Fibroblast of skin of left biceps (primary cell): Measurements from ENCODE around the gene IL17RB.
A peak's percentile ranks its signal among the peaks of the same experiment; 100 is the strongest.

ENCODE experiments used
- DNase-seq, 2 experiments: peaks; one replicate each; pipeline ENCODE4 v3.0.0-alpha.2; 2013; ENCODE audit warnings: low read depth in 2 of 2

Gene IL17RB

DNA sequence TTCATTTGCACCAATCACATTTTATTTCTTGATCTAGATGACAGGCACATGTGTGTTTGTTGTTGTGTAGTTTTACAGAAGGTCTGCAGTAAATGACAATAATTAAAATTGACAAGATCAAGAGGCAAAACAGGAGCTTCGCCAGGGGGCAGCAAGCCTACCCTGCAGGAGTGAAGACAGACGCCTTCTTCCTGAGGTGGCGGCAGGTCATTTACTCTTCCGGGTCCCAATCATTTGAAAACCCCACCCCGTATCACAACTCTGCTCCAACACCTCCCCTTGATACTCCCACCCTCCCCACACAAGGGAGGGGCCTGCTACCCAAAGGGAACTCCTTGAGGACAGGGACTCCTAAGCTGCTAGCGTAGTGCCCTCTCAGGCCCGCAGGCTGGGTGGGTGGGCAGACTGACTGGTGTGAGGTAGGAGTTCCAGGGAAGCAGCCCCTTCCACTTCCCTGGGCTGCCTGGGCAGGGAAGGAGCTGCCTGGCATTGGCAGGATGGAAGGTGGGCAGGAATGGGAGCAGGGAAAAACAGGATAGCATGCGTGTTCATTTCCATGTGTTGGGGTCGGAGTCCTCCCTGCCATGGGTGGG lies 13.2 kb upstream of the IL17RB start:
- no peak for DNase-seq

DNA sequence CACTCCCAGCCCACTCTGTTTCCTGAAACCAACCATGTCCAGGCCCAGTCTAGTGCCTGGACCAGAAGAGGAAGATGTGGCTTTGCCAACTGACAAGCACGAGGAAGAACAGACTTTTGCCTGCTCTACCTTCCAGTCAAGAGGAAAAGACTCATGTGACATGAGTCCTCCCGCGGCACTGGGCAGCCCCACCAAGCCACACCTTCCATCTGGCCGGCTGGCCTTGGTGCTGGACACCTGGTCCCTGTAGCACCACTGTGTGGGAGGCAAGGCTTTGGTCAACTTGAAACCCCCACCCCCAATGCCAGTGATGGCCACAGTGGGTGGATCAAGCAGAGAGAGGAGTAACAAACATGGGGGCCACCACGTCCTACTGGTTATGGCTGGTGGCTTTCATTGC lies 12.7 kb upstream of the IL17RB start:
- no peak for DNase-seq

DNA sequence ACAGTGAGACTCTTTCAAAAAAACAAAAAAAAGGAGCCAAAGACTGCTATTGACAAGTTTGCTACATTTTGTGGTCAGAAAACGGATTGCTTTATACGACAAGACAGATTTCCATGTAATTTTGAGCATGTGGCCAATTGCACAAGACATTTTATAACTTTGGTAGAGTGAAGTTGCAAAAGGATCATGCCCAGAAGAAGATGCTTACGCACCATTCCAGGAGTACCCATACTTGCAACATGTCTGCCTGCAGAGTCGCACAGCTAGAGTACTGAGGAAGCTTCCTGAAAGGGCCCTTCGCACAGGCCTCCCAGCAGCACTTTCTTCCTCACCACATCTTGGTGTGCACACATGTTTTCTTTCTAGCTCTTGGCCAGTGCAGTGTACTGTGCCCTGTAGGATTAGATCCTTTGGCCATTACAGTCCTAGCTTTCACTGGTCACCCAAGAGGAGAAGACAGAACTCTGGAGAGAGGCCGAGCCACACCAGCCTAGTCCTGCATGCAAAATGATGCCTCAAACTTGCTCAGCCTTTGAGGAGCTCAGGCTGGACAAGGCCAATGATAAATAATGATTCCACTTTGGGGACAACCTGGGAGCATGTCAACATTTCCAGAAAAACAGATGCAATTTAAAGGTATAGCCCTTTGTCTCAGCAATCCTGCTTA lies 11.8 kb upstream of the IL17RB start:
- DNase-seq = no peak

DNA sequence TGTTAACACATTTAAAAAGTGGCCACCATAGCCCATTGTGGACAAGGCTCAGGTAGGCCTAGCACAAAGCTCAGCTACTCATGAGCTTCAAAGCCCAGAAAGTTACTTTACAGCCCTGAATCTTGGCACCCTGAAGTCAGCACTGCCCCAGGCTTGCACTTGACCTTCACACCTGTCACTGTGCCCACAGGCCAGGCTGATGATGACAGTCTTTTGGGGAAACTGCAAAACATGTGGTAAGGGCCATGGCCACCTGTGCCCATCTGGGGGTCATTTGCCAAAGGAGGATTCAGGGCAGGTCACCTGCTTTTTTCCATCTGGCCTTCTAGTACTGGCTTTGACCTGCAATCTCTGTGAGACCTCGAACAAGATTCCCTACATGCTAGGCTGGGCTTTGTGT lies 11.1 kb upstream of the IL17RB start:
- no peak for DNase-seq

DNA sequence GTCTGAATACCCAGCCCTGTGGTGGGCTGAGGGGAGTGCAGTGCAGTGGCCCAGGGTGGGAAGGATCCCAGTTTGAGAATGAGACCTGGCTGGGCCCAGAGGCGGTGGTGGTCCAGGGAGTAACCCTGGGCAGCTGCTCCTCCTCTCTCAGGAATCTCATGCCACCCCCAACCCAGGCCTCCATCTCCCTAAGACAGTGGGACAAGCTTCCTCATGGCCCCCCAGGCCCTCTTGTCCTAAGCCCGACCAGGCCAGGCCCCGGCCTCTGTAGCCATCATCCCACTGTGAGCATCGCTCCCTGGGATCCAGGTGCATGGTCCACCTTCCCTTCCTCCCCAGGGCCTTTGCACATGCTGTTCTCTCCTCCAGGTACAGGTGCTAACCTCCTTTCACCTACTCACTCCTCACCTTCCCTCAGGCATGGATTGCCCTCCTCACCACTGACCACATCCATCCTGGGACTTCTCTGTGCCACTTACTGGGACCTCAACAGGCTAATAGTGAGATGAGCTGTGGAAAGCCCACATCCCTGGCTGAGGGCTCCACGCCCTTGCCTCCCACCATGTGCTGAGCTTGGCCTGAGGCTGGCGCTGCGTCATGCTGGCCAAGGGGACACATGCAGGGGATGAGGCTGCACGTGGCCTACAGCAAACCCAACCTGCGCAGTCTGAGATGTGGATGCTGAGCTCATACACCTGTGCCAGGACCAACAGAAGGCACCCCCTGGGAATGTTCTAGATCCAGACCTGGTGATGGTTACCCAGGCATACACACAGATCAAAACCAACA lies 10.1 kb upstream of the IL17RB start:
- DNase-seq = no peak

GRCh38 chr3:53837331-53837730 lies 9.0 kb upstream of the IL17RB start:
- no peak for DNase-seq

DNA sequence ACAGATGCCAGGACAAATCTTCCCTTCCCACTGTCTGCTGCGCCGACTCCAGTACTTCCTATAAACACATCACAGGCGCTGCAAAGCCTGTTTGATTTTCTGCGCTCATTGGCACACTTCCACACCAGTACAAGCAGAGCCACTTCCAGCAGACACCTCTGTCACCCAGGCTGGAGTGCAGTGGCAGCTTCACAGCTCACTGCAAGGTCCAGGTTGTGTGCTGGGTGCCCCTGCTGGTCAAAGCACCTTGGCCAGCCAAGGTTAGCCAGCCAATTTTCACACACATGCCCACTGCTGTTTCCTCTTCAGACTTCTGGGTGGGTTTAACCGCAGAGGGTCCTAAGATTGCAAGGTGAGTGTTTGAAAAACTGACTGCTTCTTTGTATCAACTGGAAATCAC lies 5.1 kb upstream of the IL17RB start:
- no peak for DNase-seq

DNA sequence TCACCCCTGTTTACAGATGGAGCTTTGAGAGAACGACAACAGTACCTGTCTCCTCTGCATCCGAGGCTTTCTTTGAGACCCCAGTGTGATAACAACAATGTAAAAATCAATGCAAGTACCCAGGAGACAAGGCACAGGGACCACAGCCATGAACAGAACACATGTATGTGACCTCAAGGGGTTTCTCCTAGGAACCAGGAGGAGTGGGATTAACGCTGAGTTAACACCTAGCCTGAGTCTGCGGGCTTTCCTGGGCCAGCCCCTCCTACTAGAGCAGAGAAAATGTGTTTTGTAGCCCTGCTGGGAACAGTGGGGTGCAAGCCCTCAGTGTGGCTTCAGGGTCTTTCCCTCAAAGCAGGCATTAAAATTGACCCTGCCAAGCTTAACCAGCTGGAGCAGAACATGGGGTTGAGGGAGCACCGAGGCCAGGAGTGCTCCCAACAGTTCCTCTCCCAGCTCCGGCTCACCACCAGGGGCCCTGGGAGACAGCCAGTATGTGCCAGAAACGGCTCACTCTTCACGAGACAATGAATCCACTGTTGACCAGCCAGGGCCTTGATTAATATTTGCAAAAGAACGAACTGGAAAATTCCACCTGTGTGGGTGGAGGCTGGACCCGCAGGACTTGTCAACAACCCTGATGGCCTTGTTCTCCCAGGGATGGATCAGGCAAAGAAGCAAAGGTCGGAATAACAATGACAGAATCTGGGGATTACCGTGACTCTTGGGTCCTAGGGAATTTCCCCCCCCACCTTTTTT lies 3.8 kb upstream of the IL17RB start:
- DNase-seq = no peak

- DNase-seq = no peak
These were observed 2.9 kb upstream of the IL17RB start for GRCh38 chr3:53843195-53844177.

DNA sequence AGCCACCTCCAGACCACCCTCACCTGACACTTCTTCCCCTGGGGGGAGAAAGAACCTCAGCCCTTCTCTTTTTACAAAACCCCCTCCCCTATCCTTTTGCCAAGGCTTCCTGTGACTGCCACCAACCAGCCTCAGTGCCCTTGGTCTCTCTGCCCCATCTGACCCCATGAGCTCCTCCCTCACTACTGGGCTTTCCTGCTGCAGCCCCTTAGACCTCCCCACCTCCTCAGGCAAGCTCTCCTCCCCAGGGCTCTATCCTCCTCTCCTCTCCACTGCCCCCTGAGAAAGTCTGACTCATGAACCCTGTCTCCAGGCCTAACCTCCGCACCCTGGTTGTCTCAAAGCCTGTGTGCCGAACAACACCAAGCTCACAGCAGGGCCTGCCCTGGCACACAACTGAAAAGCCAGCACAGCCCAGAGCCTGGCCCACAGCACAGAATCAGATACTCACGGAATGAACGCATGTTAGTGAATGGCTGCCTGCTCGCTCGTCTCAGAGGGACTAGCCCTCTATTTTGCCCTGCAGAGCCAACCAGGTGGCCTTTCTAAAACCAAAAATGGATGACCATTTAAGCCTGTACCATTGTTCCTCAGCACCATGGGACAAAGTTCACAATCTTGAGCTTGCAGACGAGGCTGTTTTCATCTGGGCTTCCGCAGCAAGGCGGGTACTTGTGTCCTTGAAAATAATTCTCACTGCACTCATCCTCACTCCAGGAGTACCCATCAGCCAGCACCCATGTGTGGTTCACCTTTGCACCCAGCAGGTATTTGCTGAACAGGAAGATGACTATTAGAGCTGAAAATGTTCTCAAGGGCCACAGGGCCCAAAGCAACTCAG lies 1.9 kb upstream of the IL17RB start:
- no peak for DNase-seq

GRCh38 chr3:53845103-53845880 lies 1.1 kb upstream of the IL17RB start:
- DNase-seq = no peak

DNA sequence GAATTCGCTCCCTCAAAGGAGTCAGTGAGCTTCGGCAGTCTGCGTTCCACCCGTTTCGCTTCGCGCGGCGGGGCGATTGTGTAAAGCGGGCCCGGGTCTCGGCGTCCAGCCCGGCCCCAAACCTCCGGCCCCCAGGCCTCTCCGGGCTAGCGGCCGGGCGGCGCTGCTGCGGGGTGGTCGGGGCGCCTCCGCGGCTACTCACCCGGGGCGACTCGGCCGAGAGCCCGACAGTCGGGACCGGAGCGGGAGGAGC lies 561 bp upstream of the IL17RB start:
- no peak for DNase-seq

DNA sequence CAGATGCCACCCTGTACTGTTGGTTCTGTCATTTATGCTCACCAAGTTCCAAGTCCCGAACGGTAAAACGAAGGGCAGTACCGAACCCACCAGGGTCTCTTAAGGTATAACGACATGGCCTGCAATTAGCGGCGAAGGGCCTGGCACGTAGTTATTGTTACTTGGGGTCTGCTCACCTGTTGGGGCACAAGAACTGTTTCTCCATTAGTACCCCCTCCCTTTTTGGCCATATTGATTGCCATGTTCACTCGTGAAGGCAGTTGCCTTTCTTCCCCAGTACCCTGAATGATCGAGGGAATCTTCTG lies 435 bp downstream of the IL17RB start:
- DNase-seq = no peak

GRCh38 chr3:53849916-53850315 lies 3.5 kb downstream of the IL17RB start:
- DNase-seq = no peak

GRCh38 chr3:53850895-53851294 lies 4.5 kb downstream of the IL17RB start:
- peak; percentile 5 to 10 for DNase-seq

- DNase-seq = no peak
These were observed 10.6 kb downstream of the IL17RB start for GRCh38 chr3:53856964-53857363.

DNA sequence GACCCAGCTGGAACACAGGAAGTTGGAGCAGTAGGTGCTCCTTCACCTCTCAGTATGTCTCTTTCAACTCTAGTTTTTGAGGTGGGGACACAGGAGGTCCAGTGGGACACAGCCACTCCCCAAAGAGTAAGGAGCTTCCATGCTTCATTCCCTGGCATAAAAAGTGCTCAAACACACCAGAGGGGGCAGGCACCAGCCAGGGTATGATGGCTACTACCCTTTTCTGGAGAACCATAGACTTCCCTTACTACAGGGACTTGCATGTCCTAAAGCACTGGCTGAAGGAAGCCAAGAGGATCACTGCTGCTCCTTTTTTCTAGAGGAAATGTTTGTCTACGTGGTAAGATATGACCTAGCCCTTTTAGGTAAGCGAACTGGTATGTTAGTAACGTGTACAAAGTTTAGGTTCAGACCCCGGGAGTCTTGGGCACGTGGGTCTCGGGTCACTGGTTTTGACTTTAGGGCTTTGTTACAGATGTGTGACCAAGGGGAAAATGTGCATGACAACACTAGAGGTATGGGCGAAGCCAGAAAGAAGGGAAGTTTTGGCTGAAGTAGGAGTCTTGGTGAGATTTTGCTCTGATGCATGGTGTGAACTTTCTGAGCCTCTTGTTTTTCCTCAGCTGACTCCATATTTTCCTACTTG lies 11.9 kb downstream of the IL17RB start:
- no peak for DNase-seq

DNA sequence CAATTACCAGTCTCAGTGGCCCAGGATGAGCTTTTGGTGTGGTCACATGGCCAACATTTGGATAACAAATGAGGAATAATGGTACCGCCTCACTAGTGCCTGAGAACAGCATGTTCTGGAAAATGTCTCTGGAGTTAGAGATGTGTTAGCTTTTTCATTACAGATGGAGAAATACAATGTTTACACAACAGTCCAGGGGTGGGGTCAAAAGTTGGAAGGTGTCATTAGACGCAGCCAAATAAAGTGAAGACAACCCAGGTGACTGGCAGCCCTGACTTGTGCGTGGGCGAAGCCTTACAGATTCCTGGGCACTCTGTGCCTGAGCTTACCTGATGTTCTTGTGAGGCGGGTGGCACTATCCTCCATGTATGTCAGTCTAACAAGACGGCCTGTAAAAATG lies 12.8 kb downstream of the IL17RB start:
- DNase-seq = no peak

GRCh38 chr3:53860196-53860595 lies 13.8 kb downstream of the IL17RB start:
- DNase-seq = no peak
